T-helper 1 cell treated with Interleukin-12 subunit alpha and Interleukin-12 subunit beta and Interleukin-4 antibody, amounts not matched to agents 30 ng/mL and 1 ng/mL, for 36 hours (primary cell): ENCODE data around the gene LCE7A. TPM values are rescaled to one million over a fixed set of nuclear protein-coding genes. Genes with fewer than 3 reads are reported as not detected.

ENCODE experiments used
- total RNA-seq: library from RNA; stranded (reverse); gene quantifications from 2 replicates; pipeline ENCODE4 v1.2.3, GENCODE V29; 2022

LCE7A gene
- total RNA-seq, 1 donor from 2014 or later = not detected

Other genes starting within 250 kb of the LCE7A start
- not detected in 2 replicates for gene LCE3B, start 246.2 kb upstream of the LCE7A start, total RNA-seq
- gene LCE3A, start 236.9 kb upstream of the LCE7A start, total RNA-seq = not detected in 2 replicates
- gene LCE2D, start 196.6 kb upstream of the LCE7A start, total RNA-seq = not detected in 2 replicates
- gene LCE2C, start 184.7 kb upstream of the LCE7A start, total RNA-seq = not detected in 2 replicates
- gene LCE2B, start 173.9 kb upstream of the LCE7A start, total RNA-seq = not detected in 2 replicates
- not detected in 2 replicates for gene LCE2A, start 161.7 kb upstream of the LCE7A start, total RNA-seq
- not detected in 2 replicates for gene LCE4A, start 151.8 kb upstream of the LCE7A start, total RNA-seq
- not detected in 2 replicates for gene KPRP, start 102.0 kb upstream of the LCE7A start, total RNA-seq
- not detected in 2 replicates for gene LCE1F, start 84.9 kb upstream of the LCE7A start, total RNA-seq
- not detected in 2 replicates for gene LCE1E, start 73.7 kb upstream of the LCE7A start, total RNA-seq
- gene LCE1D, start 63.3 kb upstream of the LCE7A start, total RNA-seq = not detected in 2 replicates
- gene LCE1C, start 53.3 kb upstream of the LCE7A start, total RNA-seq = not detected in 2 replicates
- gene LCE1B, start 48.0 kb upstream of the LCE7A start, total RNA-seq = not detected in 2 replicates
- gene LCE1A, start 32.5 kb upstream of the LCE7A start, total RNA-seq = not detected in 2 replicates
- not detected in 2 replicates for gene LCE6A, start 17.1 kb upstream of the LCE7A start, total RNA-seq
- not detected in 2 replicates for gene SMCP, start 18.3 kb downstream of the LCE7A start, total RNA-seq
- gene IVL, start 48.5 kb downstream of the LCE7A start, total RNA-seq = not detected in 2 replicates
- not detected in 2 replicates for gene SPRR5, start 87.2 kb downstream of the LCE7A start, total RNA-seq
- not detected in 2 replicates for gene SPRR4, start 110.7 kb downstream of the LCE7A start, total RNA-seq
- not detected in 2 replicates for gene SPRR1A, start 124.1 kb downstream of the LCE7A start, total RNA-seq
- not detected in 2 replicates for gene SPRR3, start 141.8 kb downstream of the LCE7A start, total RNA-seq
- gene SPRR1B, start 171.2 kb downstream of the LCE7A start, total RNA-seq = not detected in 2 replicates
- gene SPRR2D, start 181.1 kb downstream of the LCE7A start, total RNA-seq = not detected in 2 replicates
- gene SPRR2A, start 197.5 kb downstream of the LCE7A start, total RNA-seq = not detected in 2 replicates
- not detected in 2 replicates for gene SPRR2B, start 211.6 kb downstream of the LCE7A start, total RNA-seq
- gene SPRR2E, start 234.5 kb downstream of the LCE7A start, total RNA-seq = not detected in 2 replicates